ENCODE data around the gene CYREN. TPM values are rescaled to one million over a fixed set of nuclear protein-coding genes. Genes with fewer than 3 reads are reported as not detected.

Gene CYREN
- total RNA-seq, 1 experiment from 2014 or later = 78.5 TPM

Small RNA genes lying within 50 kb of the gene (small RNA-seq; reads per million reads assigned to genes)
- not detected for gene MIR6509

Other genes with a start within 250 kb of the CYREN start
- gene AGBL3, start 184.2 kb downstream of the CYREN start, total RNA-seq (2014; rRNA removed; shearing (Covaris generic)) = 0.18 and 0.31 TPM in 2 replicates
- gene TMEM140, start 22.6 kb downstream of the CYREN start, total RNA-seq (2014; rRNA removed; shearing (Covaris generic)) = 1.8 and 4.1 TPM in 2 replicates
- gene WDR91, start 40.8 kb upstream of the CYREN start, total RNA-seq (2014; rRNA removed; shearing (Covaris generic)) = 8.9 and 10.8 TPM in 2 replicates
- gene STRA8, start 63.1 kb upstream of the CYREN start, total RNA-seq (2014; rRNA removed; shearing (Covaris generic)) = not detected in 2 replicates